ENCODE measurements around the gene HUNK. TPM values are rescaled to one million over a fixed set of nuclear protein-coding genes. Genes with fewer than 3 reads are reported as not detected.

HUNK gene
- total and polyA plus RNA-seq, 2 experiments from 2014 or later, result 6.7 to 9.2 TPM

- no peak overlapping the region for H3K27ac ChIP-seq
- TF ChIP-seq, protein P1, sequence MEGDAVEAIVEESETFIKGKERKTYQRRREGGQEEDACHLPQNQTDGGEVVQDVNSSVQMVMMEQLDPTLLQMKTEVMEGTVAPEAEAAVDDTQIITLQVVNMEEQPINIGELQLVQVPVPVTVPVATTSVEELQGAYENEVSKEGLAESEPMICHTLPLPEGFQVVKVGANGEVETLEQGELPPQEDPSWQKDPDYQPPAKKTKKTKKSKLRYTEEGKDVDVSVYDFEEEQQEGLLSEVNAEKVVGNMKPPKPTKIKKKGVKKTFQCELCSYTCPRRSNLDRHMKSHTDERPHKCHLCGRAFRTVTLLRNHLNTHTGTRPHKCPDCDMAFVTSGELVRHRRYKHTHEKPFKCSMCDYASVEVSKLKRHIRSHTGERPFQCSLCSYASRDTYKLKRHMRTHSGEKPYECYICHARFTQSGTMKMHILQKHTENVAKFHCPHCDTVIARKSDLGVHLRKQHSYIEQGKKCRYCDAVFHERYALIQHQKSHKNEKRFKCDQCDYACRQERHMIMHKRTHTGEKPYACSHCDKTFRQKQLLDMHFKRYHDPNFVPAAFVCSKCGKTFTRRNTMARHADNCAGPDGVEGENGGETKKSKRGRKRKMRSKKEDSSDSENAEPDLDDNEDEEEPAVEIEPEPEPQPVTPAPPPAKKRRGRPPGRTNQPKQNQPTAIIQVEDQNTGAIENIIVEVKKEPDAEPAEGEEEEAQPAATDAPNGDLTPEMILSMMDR (IDR thresholded peaks at IDR 0.05; ENCODE audit: low read depth, low read length), result no peak
- H3K4me1 ChIP-seq (ENCODE audit: low read depth), result peaks cover under 1% of the 10 kb centered on the region
- H3K9me3 ChIP-seq (ENCODE audit: low read depth), result no peaks in the 10 kb centered on the region
- no peak overlapping the region for H3K4me3 ChIP-seq
- no peaks in the 10 kb centered on the region for H3K27me3 ChIP-seq
- no peak for DNase-seq (ENCODE audit: low read depth in 1 of 2, low spot score in 1 of 2)
- H3K36me3 ChIP-seq, result no peaks in the 10 kb centered on the region
Observed at GRCh38 chr21:31948676-31949075, 75.9 kb downstream of the HUNK start.

- no peak for DNase-seq (ENCODE audit: low read depth in 1 of 2, low spot score in 1 of 2)
- Histone ChIP-seq H3K36me3 (no peaks in the 10 kb centered on the region), H3K4me3 (no peak overlapping the region), H3K4me1 (ENCODE audit: low read depth) (no peaks in the 10 kb centered on the region), H3K27me3 (no peaks in the 10 kb centered on the region), H3K9me3 (ENCODE audit: low read depth) (no peaks in the 10 kb centered on the region), H3K27ac (no peak overlapping the region)
- TF ChIP-seq, protein P1 (IDR thresholded peaks at IDR 0.05; ENCODE audit: low read depth, low read length), result no peak
Observed at GRCh38 chr21:31952828-31953227, 80.0 kb downstream of the HUNK start.

DNA sequence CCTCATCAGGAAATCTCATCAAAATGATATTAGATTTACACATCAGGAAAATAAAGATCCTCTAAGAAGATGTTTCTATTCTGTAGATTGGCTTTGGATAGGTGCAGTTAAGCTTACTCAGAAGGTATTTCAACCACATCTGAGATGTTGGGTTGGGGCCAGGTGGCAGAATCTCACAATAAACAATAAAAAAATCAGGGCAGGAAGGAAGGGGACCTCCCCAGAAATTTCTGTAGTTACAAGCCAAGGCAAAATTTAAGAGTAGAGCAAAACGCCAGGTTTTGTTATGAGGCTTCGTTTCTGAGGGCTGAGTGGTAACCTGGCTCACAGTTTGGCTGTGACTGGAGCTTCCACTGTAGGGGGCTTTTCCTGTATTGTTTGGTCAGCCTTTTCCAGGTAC, 84.8 kb downstream of the HUNK start:
- TF ChIP-seq, protein P1 (IDR thresholded peaks at IDR 0.05; ENCODE audit: low read depth, low read length), result no peak
- no peak overlapping the region for H3K4me3 ChIP-seq
- H3K4me1 ChIP-seq (ENCODE audit: low read depth), result no peaks in the 10 kb centered on the region
- H3K27ac ChIP-seq, result no peak overlapping the region
- DNase-seq (ENCODE audit: low read depth in 1 of 2, low spot score in 1 of 2), result no peak
- no peaks in the 10 kb centered on the region for H3K27me3 ChIP-seq
- no peaks in the 10 kb centered on the region for H3K36me3 ChIP-seq
- H3K9me3 ChIP-seq (ENCODE audit: low read depth), result no peaks in the 10 kb centered on the region

GRCh38 chr21:31959881-31960280, 87.1 kb downstream of the HUNK start:
- no peaks in the 10 kb centered on the region for H3K36me3 ChIP-seq
- H3K9me3 ChIP-seq (ENCODE audit: low read depth), result no peaks in the 10 kb centered on the region
- no peak overlapping the region for H3K4me3 ChIP-seq
- H3K27ac ChIP-seq, result no peak overlapping the region
- H3K4me1 ChIP-seq (ENCODE audit: low read depth), result no peaks in the 10 kb centered on the region
- H3K27me3 ChIP-seq, result no peaks in the 10 kb centered on the region
- TF ChIP-seq, protein P1 (IDR thresholded peaks at IDR 0.05; ENCODE audit: low read depth, low read length), result no peak
- no peak for DNase-seq (ENCODE audit: low read depth in 1 of 2, low spot score in 1 of 2)

DNA sequence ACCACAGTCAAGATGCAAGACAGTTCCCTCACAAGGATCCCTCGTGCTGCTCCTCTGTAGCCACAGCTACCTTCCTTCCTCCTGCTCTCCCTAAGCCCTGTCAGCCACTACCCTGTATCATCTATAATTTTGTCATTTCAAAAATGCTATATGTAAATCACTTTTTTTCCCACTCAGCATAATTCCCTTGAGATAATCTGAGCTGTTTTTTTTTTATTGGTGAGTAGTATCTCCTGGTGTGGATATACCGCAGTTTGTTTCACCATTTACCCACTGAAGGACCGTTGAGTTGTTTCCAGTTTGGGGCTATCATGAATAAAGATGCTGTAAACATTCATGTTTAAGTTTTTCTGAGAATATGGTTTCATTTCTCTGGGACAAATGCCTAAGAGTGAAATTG, 88.2 kb downstream of the HUNK start:
- H3K4me3 ChIP-seq, result no peak overlapping the region
- no peak overlapping the region for H3K27ac ChIP-seq
- no peaks in the 10 kb centered on the region for H3K4me1 ChIP-seq (ENCODE audit: low read depth)
- H3K27me3 ChIP-seq, result no peaks in the 10 kb centered on the region
- H3K36me3 ChIP-seq, result no peaks in the 10 kb centered on the region
- TF ChIP-seq, protein P1 (IDR thresholded peaks at IDR 0.05; ENCODE audit: low read depth, low read length), result no peak
- H3K9me3 ChIP-seq (ENCODE audit: low read depth), result no peaks in the 10 kb centered on the region
- no peak for DNase-seq (ENCODE audit: low read depth in 1 of 2, low spot score in 1 of 2)

DNA sequence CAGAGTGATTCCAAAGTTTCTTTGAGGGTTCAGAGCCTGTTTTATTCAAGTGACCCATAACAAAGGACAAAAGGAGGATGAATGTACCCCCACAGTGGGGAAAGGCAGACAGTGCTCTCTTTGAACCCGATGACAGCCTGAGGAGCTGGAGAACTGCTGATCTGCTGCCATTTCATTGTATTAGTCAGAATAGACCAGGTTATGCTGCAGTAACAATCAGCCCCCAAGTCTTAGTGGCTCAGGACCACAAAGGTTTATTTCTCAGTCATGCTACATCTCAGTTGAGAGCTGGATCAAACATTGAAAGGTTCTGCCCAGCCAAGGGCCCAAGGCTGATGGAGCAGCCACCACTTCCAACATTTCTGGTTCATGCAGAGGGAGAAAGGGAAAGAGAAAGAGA, 88.9 kb downstream of the HUNK start:
- Histone ChIP-seq H3K27me3 (no peaks in the 10 kb centered on the region), H3K9me3 (ENCODE audit: low read depth) (no peaks in the 10 kb centered on the region)
- TF ChIP-seq, protein P1 (IDR thresholded peaks at IDR 0.05; ENCODE audit: low read depth, low read length), result no peak

More for the DNA sequence above, 88.9 kb downstream of the HUNK start:
- no peaks in the 10 kb centered on the region for H3K36me3 ChIP-seq
- DNase-seq (ENCODE audit: low read depth in 1 of 2, low spot score in 1 of 2), result no peak
- no peaks in the 10 kb centered on the region for H3K4me1 ChIP-seq (ENCODE audit: low read depth)
- H3K4me3 ChIP-seq, result no peak overlapping the region
- no peak overlapping the region for H3K27ac ChIP-seq

All from cardiac muscle cell (in vitro differentiated cells and primary cell).